WI38 (cell line): ENCODE data around the gene PIP4K2A.
"Not testable (repeated sequence)": the region's sequence is repeated elsewhere in the genome, so short reads cannot be mapped to it uniquely, and the experiment has no call there.

ENCODE experiments used
- H3K4me3 ChIP-seq: 2 replicates; pipeline ENCODE4 v1.5.1; 2011; ENCODE audit warnings: low read depth, mild to moderate bottlenecking, control low read depth, low read length
- CTCF ChIP-seq: IDR thresholded peaks from 2 replicates; pipeline ENCODE4 v1.5.1; 2012; ENCODE audit warnings: low read depth, mild to moderate bottlenecking, control low read depth, low read length

PIP4K2A gene

GRCh38 chr10:22531441-22531840 lies 182.9 kb downstream of the PIP4K2A start:
- no peak overlapping the region for H3K4me3 ChIP-seq
- no peak for TF ChIP-seq CTCF

- TF ChIP-seq CTCF: no peak
- H3K4me3 ChIP-seq: no peak overlapping the region
Measured at GRCh38 chr10:22531008-22531407, 183.4 kb downstream of the PIP4K2A start.

GRCh38 chr10:22527520-22527919 lies 186.9 kb downstream of the PIP4K2A start:
- no peak overlapping the region for H3K4me3 ChIP-seq

GRCh38 chr10:22524333-22524732 lies 190.0 kb downstream of the PIP4K2A start:
- not testable (repeated sequence) for H3K4me3 ChIP-seq

More at GRCh38 chr10:22527520-22527919, 186.9 kb downstream of the PIP4K2A start:
- TF ChIP-seq CTCF: no peak

GRCh38 chr10:22520645-22521044 lies 193.7 kb downstream of the PIP4K2A start:
- not testable (repeated sequence) for H3K4me3 ChIP-seq

- no peak for TF ChIP-seq CTCF
Measured at GRCh38 chr10:22518167-22518724, 196.1 kb downstream of the PIP4K2A start.

GRCh38 chr10:22515009-22515408 lies 199.4 kb downstream of the PIP4K2A start:
- no peak overlapping the region for H3K4me3 ChIP-seq
- no peak for TF ChIP-seq CTCF

More at GRCh38 chr10:22518167-22518724, 196.1 kb downstream of the PIP4K2A start:
- no peak overlapping the region for H3K4me3 ChIP-seq

- H3K4me3 ChIP-seq: not testable (repeated sequence)
Measured at GRCh38 chr10:22514414-22514758, 200.0 kb downstream of the PIP4K2A start.

- H3K4me3 ChIP-seq: not testable (repeated sequence)
Measured at GRCh38 chr10:22513483-22514413, 200.6 kb downstream of the PIP4K2A start.

GRCh38 chr10:22512015-22512414 lies 202.4 kb downstream of the PIP4K2A start:
- H3K4me3 ChIP-seq: not testable (repeated sequence)

- H3K4me3 ChIP-seq: not testable (repeated sequence)
Measured at GRCh38 chr10:22508214-22508613, 206.2 kb downstream of the PIP4K2A start.
